GM21786 (cell line): Measurements from ENCODE around the gene DLD.

Experiments
- ATAC-seq: cut with Tn5 transposase; IDR thresholded peaks from one replicate; pipeline ENCODE4 v1.9.1; 2021; ENCODE audit not compliant: unreplicated experiment

Gene DLD

GRCh38 chr7:107967420-107967819 lies 76.4 kb downstream of the DLD start:
- ATAC-seq: no peak

GRCh38 chr7:107968449-107968848 lies 77.5 kb downstream of the DLD start:
- no peak for ATAC-seq

- ATAC-seq: no peak
Measured at GRCh38 chr7:107969856-107970255, 78.9 kb downstream of the DLD start.
